Panc1 (cell line): ENCODE results near the gene IFIT1.

ENCODE experiments used
- REST ChIP-seq, 2 experiments: IDR thresholded peaks; 2 replicates each; pipeline ENCODE4 v1.6.1; 2011 to 2012; ENCODE audit warnings: low read depth in 2 of 2, control low read depth in 1 of 2, low read length in 1 of 2, mild to moderate bottlenecking in 1 of 2, moderate library complexity in 1 of 2; ENCODE audit not compliant: insufficient read depth in 1 of 2
- SIN3A ChIP-seq: IDR thresholded peaks from 2 replicates; pipeline ENCODE4 v1.6.1; 2012; ENCODE audit warnings: low read depth, mild to moderate bottlenecking, low read length, moderate library complexity, borderline replicate concordance; ENCODE audit not compliant: insufficient read depth
- TCF7L2 ChIP-seq: IDR thresholded peaks from 2 replicates; pipeline ENCODE4 v1.6.1; 2011; ENCODE audit warnings: mild to moderate bottlenecking, low read depth, low read length, inconsistent platforms
- TF ChIP-seq, protein P1 (sequence below): fragments of 450-650 bp; IDR thresholded peaks from 2 replicates; pipeline ENCODE4 v1.5.1; 2017; ENCODE audit warnings: mild to moderate bottlenecking

- no peak for TF ChIP-seq REST (IDR thresholded peaks at IDR 0.05; ENCODE audit: insufficient read depth in 1 of 2, low read depth in 2 of 2, low read length in 1 of 2)
- TF ChIP-seq, protein P1, sequence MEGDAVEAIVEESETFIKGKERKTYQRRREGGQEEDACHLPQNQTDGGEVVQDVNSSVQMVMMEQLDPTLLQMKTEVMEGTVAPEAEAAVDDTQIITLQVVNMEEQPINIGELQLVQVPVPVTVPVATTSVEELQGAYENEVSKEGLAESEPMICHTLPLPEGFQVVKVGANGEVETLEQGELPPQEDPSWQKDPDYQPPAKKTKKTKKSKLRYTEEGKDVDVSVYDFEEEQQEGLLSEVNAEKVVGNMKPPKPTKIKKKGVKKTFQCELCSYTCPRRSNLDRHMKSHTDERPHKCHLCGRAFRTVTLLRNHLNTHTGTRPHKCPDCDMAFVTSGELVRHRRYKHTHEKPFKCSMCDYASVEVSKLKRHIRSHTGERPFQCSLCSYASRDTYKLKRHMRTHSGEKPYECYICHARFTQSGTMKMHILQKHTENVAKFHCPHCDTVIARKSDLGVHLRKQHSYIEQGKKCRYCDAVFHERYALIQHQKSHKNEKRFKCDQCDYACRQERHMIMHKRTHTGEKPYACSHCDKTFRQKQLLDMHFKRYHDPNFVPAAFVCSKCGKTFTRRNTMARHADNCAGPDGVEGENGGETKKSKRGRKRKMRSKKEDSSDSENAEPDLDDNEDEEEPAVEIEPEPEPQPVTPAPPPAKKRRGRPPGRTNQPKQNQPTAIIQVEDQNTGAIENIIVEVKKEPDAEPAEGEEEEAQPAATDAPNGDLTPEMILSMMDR, result no peak
- no peak for TF ChIP-seq TCF7L2
- TF ChIP-seq SIN3A, result no peak
These were observed 44.5 kb upstream of the IFIT1 start for GRCh38 chr10:89347701-89348457.
